HG02798 (cell line): Measurements from ENCODE around the gene SVOP.

Experiments used
- ATAC-seq: cut with Tn5 transposase; IDR thresholded peaks from one replicate; pipeline ENCODE4 v1.9.1; 2021; ENCODE audit warnings: mild to moderate bottlenecking; ENCODE audit not compliant: unreplicated experiment, poor library complexity

SVOP gene

DNA sequence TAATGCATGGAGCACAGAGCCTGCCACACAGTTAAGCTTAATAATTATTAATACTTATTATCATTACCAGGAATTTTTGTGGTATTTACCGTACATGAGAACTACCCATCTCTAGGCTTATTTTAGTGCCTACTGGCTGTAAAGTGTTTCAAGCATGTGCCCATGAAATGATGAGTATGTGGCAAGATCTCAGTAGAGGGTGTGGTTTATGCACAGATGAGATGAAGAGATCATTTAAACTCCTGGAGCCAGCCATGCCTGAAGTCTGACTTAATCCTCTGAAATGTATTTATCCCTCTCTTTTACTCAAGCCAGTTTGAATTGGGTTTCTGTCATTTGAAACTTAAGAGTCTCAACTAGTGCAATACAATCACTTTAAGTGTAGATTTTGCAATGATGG is 80.7 kb downstream of the SVOP start:
- no peak for ATAC-seq

DNA sequence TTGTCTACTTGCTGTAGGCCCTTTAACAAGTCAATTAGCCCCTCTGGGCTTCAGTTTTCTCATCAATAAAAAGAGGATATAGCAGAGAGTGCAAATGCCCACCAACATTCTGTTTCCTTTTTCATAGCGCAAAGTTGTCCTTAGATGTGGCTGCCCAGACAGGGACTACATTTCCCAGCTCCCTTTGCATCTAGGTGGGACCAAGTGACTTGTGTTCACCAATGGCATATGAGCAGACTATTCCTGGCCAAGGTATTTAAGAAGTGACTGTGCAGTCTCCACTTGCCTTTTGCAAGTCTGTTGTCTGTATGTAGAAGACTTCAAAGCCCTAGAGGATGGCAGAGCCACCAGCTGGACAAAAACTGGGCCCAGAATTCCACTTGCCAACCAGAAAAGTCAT is 81.3 kb downstream of the SVOP start:
- no peak for ATAC-seq

DNA sequence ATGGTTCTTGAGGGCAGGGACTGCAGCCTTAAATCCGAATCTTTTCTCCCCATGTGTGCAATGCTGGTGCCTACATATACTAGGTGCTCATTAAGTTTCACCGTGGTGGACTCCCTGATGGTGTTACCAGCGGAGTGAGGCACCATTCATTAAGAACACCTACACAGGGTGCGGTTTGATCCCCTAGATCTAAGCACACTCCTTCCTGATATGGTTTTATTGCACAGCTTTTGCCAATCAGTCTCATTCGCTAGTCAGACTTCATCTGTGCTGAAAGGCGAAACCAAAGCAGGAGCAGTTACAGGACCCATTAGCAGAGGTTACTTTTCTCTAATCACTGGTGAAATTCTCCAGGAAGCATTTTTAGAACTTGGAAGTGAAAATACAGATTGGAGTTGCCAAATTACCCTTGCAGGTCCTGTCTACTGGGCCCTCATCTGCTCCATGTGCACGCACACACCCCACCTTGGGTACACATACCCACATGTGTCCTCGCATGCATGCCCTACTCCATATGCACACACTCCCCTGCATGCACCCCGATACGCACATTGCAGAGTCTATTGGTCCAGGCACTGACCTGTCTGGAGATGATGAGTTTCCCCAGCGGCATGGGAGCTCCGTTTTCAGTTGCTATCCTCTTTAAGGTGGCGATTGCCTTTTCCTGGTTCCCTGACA is 82.5 kb downstream of the SVOP start:
- no peak for ATAC-seq

DNA sequence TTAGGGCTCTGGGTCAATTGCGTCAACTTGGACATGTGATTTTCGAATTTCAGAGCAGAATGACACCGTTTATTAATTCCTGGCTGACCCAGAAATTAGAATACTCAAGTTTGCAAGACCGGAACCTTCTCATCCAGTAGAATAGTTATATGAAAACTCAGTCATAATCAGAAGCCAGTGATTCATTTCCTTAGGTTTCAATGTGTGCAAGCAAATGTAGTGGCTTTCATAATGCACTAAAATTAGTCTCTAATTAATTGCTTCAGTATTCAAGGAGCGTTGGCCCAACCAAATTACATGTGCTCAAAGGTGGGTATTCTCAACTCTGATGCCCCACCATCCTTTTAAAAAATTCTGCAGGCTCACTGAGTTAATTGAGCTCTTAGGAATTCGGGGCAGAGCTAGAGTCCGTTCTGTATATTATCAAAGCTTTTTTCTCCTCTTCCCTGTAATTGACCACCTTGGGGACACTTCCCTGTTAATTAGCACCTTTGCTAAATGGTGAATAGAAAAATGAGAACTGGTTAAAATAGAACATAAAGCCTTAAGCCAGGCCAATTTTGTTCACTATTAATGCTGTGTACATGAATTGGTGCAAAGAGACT is 85.6 kb downstream of the SVOP start:
- no peak for ATAC-seq

DNA sequence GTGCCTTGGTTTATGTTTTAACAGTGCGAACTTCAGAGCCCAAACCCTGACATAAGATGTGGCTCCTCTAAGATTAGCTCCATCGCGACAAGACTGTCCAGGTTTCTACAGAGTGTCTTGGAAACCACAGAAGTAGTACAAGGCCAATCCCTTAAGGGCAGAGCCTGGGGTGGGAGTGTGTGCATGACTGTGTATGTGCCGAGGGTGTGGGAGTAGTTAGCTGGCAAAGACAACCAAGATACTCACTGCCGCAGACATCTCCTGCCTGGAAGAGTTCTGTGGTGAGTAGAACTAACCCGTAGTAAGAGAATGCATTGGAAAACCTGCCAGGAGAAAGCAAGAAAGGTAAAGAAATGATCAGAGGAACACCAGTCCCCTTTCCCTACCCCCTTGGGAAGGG is 86.9 kb downstream of the SVOP start:
- no peak for ATAC-seq

DNA sequence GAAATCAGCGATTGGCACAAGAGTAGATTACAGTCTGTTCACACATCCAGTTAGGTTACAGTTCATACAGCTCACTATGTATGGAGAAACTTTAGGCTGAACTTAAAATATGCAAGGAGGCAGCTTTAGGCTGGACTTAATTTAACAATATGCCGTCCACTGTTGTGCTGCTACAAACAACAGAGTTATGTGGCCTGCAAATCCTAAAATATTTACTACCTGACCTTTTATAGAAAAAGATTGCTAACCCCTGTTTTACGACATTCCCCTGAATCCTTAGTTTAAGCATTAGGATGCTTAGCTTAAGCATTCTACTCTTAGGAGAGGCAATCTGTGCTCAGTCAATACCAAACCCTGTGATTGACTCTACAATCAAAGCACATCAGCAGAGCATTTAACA is 90.1 kb downstream of the SVOP start:
- ATAC-seq = no peak

DNA sequence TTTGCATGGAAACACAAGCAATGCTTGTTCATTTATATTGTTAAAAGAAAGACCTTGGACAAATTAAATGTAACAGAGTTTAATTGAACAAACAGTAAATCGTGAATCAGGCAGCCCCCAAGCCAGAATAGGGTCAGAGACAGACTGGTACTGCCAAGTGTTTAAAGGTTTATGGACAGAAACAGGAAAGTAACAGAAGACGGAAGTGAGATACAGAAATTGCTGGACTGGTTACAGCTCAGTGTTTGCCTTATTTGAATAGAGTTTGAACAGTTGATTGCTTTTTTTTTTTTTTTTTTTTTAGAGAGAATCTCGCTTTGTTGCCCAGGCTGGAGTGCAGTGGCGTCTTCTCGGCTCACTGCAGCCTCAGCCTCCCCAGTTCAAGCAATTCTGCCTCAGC is 90.7 kb downstream of the SVOP start:
- peak; percentile 58 for ATAC-seq

DNA sequence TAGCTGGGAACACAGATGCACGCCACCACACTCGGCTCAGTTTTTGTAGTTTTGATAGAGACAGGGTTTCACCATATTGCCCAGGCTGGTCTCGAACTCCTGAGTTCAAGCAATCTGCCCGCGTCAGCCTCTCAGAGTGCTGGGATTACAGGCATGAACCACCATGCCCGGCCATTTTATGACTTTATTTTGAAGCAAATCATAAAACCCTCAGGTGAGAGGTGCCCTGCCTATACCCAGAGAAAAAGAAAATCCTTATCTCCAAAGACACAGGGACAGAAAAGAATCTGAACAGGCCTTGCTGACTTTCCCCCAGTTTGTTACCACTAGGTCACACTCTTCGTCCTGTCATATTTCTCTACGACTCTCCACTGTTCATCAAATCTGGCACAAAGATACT is 92.2 kb downstream of the SVOP start:
- ATAC-seq = no peak

DNA sequence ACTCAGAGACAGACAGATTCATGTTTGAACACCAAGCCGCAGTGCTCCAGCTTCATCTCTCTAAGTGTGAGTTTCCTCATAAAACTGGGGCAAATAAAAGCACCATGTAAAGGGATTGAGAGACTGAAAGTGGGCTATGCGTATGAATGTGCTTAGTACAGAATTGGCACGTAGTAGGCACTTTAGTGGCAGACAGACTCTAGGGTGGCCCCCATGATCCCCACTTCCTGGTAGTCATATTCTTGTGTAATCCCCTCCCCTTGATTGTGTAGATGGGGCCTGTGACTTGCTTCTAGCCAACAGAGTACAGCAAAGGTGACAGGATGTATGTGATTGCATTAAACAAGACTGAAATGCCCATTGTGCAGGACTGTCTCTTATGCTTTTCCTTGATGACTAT is 98.0 kb downstream of the SVOP start:
- ATAC-seq = no peak

DNA sequence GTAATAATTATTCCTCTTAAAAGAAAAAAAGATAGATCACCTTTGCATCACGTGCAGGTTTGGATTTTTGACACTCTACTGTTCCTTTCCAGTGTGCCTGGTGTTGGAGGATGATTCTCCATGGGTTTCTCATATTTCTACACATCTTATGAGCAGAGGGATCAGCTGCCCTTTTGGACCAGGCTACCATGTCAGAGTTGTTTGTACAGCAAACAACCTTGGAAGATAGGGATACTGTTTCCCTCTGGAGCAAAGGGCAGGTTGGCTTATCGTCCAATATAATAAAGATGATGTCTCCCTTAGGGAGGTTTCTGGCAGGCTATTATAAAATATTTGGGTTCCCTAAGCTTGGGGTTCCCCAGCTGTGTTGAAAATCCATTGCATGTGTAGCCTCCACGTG is 98.9 kb downstream of the SVOP start:
- ATAC-seq = no peak

DNA sequence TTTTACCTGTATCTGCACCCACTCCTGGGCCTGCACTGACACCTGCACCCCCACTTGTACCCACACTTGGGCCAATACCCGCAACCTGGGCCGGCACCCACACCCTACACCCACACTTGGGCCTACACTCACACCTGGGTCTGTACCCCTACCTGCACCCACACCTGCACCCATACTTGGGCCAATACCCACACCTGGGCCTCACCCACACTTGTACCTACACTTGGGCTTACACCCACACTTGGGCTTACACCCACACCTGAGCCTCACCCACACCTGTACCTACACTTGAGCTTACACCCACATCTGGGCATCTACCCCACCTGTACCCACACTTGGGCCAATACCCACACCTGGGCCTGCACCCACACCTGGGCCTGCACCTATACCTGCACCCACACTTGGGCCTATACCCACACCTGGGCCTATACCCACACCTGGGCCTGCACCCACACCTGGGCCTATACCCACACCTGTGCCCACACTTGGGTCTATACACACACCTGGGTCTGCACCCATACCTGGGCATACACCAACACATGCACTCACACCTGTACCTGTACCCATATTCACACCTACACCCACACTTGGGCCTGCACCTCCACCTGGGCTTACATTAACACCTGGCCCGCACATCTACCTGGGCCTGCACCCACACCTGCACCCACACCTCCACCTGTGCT is 101.8 kb downstream of the SVOP start:
- ATAC-seq = no peak

DNA sequence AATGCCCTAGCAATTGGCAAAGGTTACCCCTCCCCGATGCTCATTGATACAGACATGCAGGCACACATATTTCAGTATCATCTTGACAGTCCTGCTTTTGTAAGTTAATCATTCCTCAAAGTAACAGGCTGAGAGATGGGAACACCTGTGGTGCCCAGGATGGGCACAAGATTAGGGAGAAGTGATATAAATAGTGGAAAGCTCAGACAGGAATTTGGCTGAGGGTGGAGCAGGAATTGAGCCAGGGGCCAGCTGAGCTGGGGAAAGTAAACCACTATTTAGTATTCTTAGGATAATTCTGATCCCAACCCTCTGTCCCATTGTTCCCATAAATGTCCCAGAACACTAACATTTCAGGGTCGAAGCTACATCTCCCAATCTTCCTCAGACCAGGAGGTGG is 102.7 kb downstream of the SVOP start:
- no peak for ATAC-seq

DNA sequence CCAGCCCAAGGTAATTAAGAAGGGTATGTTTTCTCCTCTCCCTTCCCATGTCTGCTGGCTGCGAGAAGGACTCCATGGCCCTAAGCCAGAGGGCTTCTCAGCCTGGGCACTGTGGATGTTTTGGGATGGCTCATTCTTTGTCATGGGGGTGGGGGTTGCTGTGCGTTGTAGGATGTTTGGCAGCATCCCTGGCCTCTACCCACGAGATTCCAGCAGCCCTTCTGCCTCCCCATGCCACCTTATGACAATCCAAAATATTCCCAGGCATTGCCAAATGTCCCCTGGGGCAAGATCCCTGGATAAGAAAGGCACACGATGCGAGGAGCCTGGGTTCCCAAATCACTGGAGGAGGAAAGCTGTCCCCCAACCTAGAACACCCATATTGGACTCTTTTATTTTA is 104.5 kb downstream of the SVOP start:
- no peak for ATAC-seq

DNA sequence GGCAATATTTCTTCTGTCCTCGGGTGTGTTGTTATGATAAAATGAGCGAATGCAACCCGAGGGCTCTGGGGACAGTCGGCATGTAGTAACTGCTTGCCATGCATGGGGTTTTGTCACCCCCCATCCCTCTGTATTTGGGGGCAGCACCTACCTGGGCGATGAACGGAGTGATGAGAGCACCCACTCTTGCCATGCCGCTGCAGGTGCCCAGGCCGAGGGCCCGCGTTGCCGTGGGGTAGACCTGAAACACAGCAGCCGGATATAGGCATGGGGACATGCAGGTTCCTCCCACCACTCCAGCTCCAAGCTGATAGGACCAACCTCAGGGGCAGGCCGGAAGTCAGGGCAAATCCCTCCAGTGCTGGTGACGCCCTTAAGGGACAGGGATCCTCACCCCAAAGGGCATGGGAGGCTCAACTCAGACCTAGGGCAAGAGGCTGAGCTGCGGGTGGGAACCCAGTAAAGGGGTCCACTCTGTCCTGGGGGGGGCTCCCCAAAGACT is 105.2 kb downstream of the SVOP start:
- no peak for ATAC-seq

DNA sequence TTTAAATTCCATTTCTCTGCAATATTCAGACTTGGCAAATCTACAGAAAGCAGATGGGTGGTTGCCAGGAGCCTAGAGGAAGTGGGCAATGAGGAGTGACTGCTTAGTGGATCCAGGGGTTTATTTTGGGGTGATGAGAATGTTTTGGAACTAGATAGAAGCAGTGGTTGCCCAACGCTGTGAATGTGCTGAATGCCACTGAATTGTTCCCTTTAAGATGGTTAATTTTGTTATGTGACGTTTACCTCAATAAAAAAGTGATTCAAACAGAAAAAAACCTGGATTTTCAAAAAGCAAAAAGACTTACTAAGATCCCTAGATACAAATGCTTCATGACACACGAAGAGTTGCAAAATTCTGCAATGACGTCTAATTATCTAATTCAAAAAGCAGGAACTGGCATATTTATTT is 106.7 kb downstream of the SVOP start:
- no peak for ATAC-seq

DNA sequence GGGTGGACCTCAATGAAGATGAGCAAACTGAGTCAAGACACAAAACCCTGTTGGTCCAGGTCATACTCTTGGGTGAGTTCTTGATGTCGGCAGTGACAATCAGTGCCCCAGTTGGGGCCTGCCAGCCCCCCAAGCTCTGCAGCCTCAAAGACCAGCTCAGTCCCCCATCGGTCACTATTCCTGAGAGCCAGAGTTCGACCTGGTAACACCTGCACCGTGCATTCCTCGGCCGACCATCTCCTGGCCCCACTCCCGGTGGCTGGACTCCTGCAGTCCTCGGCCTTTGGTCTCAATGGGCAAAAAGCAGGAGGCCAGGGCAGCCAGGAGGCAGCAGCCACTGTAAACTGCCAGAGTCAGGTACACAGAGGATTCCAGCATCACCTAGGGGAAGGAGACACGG is 108.5 kb downstream of the SVOP start:
- ATAC-seq = no peak

DNA sequence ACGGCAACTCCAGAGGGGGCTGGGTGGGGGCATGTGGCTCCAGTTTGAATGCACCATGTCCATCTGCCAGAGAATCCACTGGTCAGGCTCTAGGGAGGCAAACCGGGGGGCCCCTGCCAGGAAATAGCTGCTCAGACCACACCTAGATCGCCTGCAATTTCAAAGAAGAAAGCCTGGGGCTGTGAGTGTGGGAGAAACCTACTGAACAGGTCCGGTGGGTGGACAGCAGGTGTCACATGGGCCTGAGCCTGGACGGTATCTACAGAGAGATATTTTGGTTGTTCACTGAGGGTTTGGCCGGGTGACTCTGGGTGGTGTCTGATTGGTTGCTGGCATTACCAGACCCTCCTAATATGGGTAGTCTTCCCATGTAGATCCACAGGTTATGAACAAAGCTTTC is 109.0 kb downstream of the SVOP start:
- ATAC-seq = no peak

DNA sequence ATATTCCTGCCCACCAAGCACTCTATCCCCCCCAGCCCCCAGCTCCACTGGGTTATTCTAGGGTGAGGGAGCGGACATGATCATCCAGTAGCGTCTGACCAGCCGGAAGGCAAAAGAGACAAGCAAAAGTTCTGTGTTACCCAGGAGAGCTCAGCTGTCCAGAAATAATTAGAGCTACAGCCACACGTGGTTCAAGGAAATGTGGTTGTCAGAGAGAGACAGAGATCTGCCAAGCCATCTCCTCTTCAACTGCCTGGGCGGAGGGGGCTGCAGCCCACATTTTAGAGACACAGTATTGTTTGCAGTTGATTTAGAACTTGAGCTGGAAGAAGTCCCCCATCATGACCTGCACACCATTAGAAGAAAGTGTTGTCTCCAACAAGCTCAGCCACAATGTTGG is 110.5 kb downstream of the SVOP start:
- ATAC-seq = no peak

DNA sequence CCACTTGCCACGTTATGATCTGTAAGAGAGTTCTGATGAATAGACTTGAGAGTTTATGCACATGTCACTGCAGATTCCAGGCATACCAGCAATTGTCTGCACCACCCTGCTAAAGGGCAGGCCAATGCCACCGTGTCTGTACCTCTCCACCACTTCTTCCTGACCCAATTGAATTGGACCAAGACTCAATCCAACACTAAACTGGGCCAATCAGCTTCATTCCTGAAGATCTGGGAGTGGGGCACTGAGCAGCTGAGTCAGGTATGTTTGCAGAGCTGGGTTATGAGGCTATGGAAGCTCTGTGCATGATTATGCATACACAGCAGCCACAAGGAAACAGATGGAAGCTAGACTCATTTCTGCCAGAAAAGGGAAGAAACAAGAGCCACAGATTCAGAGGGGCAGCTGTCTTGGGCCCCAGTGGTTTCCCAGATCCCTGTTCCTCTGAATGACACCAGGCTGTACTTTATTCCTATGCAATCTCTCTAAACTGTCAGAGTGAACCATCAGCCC is 113.0 kb downstream of the SVOP start:
- ATAC-seq = no peak

DNA sequence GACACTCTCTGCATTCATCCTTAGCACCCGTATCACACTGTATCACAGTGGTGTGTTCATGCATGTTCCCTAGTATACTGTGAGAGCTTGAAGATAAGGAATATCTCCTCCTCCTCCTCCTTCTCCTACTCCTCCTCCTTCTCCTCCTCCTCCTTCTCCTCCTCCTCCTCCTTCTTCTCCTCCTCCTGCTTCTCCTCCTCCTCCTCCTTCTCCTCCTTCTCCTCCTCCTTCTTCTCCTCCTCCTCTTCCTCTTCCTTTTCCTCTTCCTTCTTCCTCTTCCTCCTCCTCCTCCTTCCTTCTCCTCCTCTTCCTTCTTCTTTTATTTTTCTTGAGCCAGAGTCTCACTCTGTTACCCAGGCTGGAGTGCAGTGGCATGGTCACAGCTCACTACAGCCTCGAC is 113.9 kb downstream of the SVOP start:
- ATAC-seq = no peak

DNA sequence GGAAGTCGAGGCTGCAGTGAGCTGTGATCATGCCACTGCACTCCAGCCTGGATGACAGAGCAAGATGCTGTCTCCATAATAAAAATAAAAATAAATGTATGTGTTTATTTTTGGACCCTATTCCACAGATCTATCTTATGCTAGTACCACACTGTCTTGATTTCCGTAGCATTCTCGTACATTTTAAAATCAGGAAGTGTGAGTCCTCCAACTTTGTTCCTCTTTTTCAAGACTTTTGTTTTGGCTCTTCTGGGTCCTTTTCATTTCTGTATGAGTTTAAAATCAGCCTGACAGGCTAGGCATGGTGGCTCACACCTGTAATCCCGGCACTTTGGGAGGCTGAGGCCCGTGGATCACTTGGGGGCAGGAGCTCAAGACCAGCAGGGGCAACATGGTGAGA is 115.1 kb downstream of the SVOP start:
- ATAC-seq = no peak

DNA sequence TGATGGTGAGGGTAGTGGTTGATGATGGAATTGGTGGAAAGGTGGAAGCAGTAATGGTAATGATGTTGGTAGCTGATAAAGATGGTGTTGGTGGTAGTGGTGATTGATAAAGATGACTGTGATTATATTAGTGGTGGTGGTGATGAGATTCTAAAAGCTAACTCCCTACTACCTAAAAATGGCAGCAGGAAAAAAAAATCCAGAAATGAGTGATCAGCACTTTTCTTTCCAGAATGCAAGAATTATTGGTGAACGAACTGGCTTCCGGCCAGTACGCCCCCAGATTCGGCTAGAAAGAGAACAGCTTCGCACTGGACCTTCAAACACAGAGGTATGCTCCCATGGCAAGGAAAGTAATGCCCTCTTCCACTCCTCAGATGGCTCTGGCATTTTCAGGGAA is 121.7 kb downstream of the SVOP start:
- ATAC-seq = no peak
